Activated CD4-positive, alpha-beta T cell treated with anti-CD3 and anti-CD28 coated beads, Interleukin-2, amount 50 U/mL, for 24 hours (primary cell): ENCODE measurements around the gene VAMP3.

Experiments used
- DNase-seq, 2 donors: peaks; one replicate each; pipeline ENCODE4 v3.0.0-alpha.2; 2020; ENCODE audit warnings: low read depth in 1 of 2, low spot score in 1 of 2

Gene VAMP3

GRCh38 chr1:7770997-7771822, at the start of gene VAMP3:
TSS of gene VAMP3 (plus strand) at chr1:7771296. CDS start at chr1:7771384, 88 bp downstream.
- DNase-seq = peak; percentile 84 to 89

- DNase-seq = no peak
Measured at GRCh38 chr1:7721940-7722669, 49.0 kb upstream of the VAMP3 start.

GRCh38 chr1:7722670-7723012, 48.5 kb upstream of the VAMP3 start:
- DNase-seq = no peak

- no peak for DNase-seq
Measured at GRCh38 chr1:7726623-7727022, 44.5 kb upstream of the VAMP3 start.

- DNase-seq = no peak
Measured at GRCh38 chr1:7727809-7728471, 43.2 kb upstream of the VAMP3 start.

GRCh38 chr1:7729761-7730160, 41.3 kb upstream of the VAMP3 start:
- no peak for DNase-seq

- DNase-seq = no peak
Measured at GRCh38 chr1:7732331-7732730, 38.8 kb upstream of the VAMP3 start.

GRCh38 chr1:7733276-7733675, 37.8 kb upstream of the VAMP3 start:
- DNase-seq = no peak

GRCh38 chr1:7738044-7738443, 33.1 kb upstream of the VAMP3 start:
- DNase-seq = no peak

- DNase-seq = no peak
Measured at GRCh38 chr1:7743346-7743745, 27.8 kb upstream of the VAMP3 start.

- DNase-seq = no peak
Measured at GRCh38 chr1:7744882-7745281, 26.2 kb upstream of the VAMP3 start.

GRCh38 chr1:7745783-7746182, 25.3 kb upstream of the VAMP3 start:
- DNase-seq = no peak

- no peak for DNase-seq
Measured at GRCh38 chr1:7747605-7748004, 23.5 kb upstream of the VAMP3 start.

GRCh38 chr1:7749126-7749525, 22.0 kb upstream of the VAMP3 start:
- no peak for DNase-seq

- DNase-seq = no peak
Measured at GRCh38 chr1:7751174-7751573, 19.9 kb upstream of the VAMP3 start.

- DNase-seq = peak in 1 of 2 donors; percentile 33
Measured at GRCh38 chr1:7752512-7753417, 18.3 kb upstream of the VAMP3 start.

GRCh38 chr1:7753641-7754040, 17.5 kb upstream of the VAMP3 start:
- DNase-seq = no peak

GRCh38 chr1:7754234-7754633, 16.9 kb upstream of the VAMP3 start:
- DNase-seq = no peak

- no peak for DNase-seq
Measured at GRCh38 chr1:7755448-7755847, 15.6 kb upstream of the VAMP3 start.

- no peak for DNase-seq
Measured at GRCh38 chr1:7760245-7760644, 10.9 kb upstream of the VAMP3 start.

- DNase-seq = no peak
Measured at GRCh38 chr1:7761103-7761502, 10.0 kb upstream of the VAMP3 start.
